HepG2 (cell line): ENCODE results near the gene NFATC1. TPM values are rescaled to one million over a fixed set of nuclear protein-coding genes. Genes with fewer than 3 reads are reported as not detected.

Source experiments
- ATAC-seq: fragments of 200-7000 bp; cut with Tn5 transposase; 3 replicates; pipeline ENCODE4 v1.9.1; 2020; ENCODE audit warnings: mild to moderate bottlenecking, moderate library complexity
- BruUV-seq: library from RNA; stranded (reverse); fragments of 400-500 nt; replicated peaks from 2 replicates; lab custom pipeline; 2021; lab: Mats Ljungman, UMichigan
- CTCF ChIA-PET: fragments of 300-600 bp; formaldehyde crosslinking; extraction: SDS; loops from one replicate; lab custom pipeline; 2021; ENCODE audit warnings: low total read pairs, inconsistent platforms, low intra/inter-chr PET ratio; lab: Yijun Ruan, JAX
- POLR2A ChIA-PET: fragments of 350-600 bp; sonication (Branson Sonifier 250); formaldehyde crosslinking; loops from one replicate; lab custom pipeline; 2020; ENCODE audit warnings: antibody characterized with exemption, inconsistent platforms; lab: Yijun Ruan, JAX
- DNase-seq: peaks from one replicate; pipeline ENCODE4 v3.0.0-alpha.2; 2015; ENCODE audit warnings: low spot score
- FAIRE-seq: peaks from 3 replicates; lab custom pipeline; 2011; peaks lifted over from hg19 to GRCh38; lab: Jason Lieb, UNC
- H2AFZ ChIP-seq: one replicate; pipeline ENCODE4 v1.6.1; 2011; ENCODE audit warnings: low read length, inconsistent platforms
- H3K27ac ChIP-seq: fragments of 300-600 bp; 3 replicates; pipeline ENCODE4 v1.8.0; 2011; ENCODE audit warnings: mixed run types, mild to moderate bottlenecking, mixed read lengths, low read length, inconsistent platforms; ENCODE audit not compliant: insufficient read depth; ENCODE audit errors: extremely low read length
- H3K27me3 ChIP-seq, 2 experiments: fragments of 200-600 bp in 1 of 2; 2 replicates in 1 of 2; 3 replicates in 1 of 2; pipeline versions ENCODE4 v1.6.0 to v1.8.0; 2011; ENCODE audit warnings: low read length in 2 of 2, mild to moderate bottlenecking in 2 of 2, moderate library complexity in 2 of 2, inconsistent platforms in 1 of 2; ENCODE audit not compliant: insufficient read depth in 2 of 2, control insufficient read depth in 1 of 2
- H3K36me3 ChIP-seq, 2 experiments: fragments of 200-600 bp in 1 of 2; replicated peaks in 1 of 2; 2 replicates in 1 of 2; 3 replicates in 1 of 2; pipeline versions ENCODE4 v1.5.1 to v1.8.0; 2011; ENCODE audit warnings: low read length in 2 of 2, inconsistent platforms in 1 of 2; ENCODE audit not compliant: insufficient read depth in 2 of 2, control insufficient read depth in 1 of 2
- H3K4me1 ChIP-seq: 2 replicates; pipeline ENCODE4 v1.5.1; 2012; ENCODE audit warnings: low read length, inconsistent platforms; ENCODE audit not compliant: insufficient read depth
- H3K4me2 ChIP-seq: 2 replicates; pipeline ENCODE4 v1.6.0; 2011; ENCODE audit warnings: low read depth, low read length, inconsistent platforms
- H3K4me3 ChIP-seq, 3 experiments: fragments of 200-600 bp in 1 of 3; sonication (generic), shearing (Covaris generic) in 1 of 3; replicated peaks in 1 of 3; 2 replicates each; pipeline ENCODE4 v1.5.1; 2011 to 2016; ENCODE audit warnings: low read length in 3 of 3, inconsistent platforms in 2 of 3, low read depth in 2 of 3, mild to moderate bottlenecking in 2 of 3, control low read depth in 1 of 3, mixed read lengths in 1 of 3; ENCODE audit not compliant: insufficient read depth in 1 of 3
- H3K79me2 ChIP-seq: one replicate; pipeline ENCODE4 v1.6.1; 2011; ENCODE audit warnings: low read length, inconsistent platforms; ENCODE audit not compliant: insufficient read depth
- H3K9ac ChIP-seq: 2 replicates; pipeline ENCODE4 v1.6.0; 2011; ENCODE audit warnings: mild to moderate bottlenecking, low read depth, low read length, inconsistent platforms; ENCODE audit not compliant: insufficient read depth
- H3K9me3 ChIP-seq: 2 replicates; pipeline ENCODE4 v1.5.1; 2012; ENCODE audit warnings: mild to moderate bottlenecking, low read length
- H4K20me1 ChIP-seq: 2 replicates; pipeline ENCODE4 v1.6.0; 2011; ENCODE audit warnings: inconsistent platforms, mild to moderate bottlenecking, low read length, moderate library complexity; ENCODE audit not compliant: insufficient read depth
- CC2D1A ChIP-seq: sonication (generic); formaldehyde crosslinking; IDR thresholded peaks from 2 replicates; pipeline ENCODE4 v1.8.1; 2023; ENCODE audit warnings: mild to moderate bottlenecking, missing genetic modification reagents
- ZBTB25 ChIP-seq: IDR thresholded peaks from 2 replicates; pipeline ENCODE4 v1.6.1; 2018; ENCODE audit warnings: missing genetic modification reagents
- ZNF20 ChIP-seq: sonication (generic); formaldehyde crosslinking; IDR thresholded peaks from 2 replicates; pipeline ENCODE4 v1.4.0; 2020; ENCODE audit warnings: mild to moderate bottlenecking, moderate library complexity, missing genetic modification reagents
- ZNF317 ChIP-seq: sonication (generic); formaldehyde crosslinking; IDR thresholded peaks from 2 replicates; pipeline ENCODE4 v1.5.0; 2020; ENCODE audit warnings: mild to moderate bottlenecking, missing genetic modification reagents
- ZNF792 ChIP-seq: IDR thresholded peaks from 2 replicates; pipeline ENCODE4 v1.6.1; 2016
- ZNF83 ChIP-seq: sonication (generic); formaldehyde crosslinking; IDR thresholded peaks from 2 replicates; pipeline ENCODE4 v1.4.0; 2020; ENCODE audit warnings: missing genetic modification reagents, mild to moderate bottlenecking, borderline replicate concordance
- WGBS: methylation state at CpG from one replicate; pipeline ENCODE4 v1.1.6; 2017; ENCODE audit warnings: low lambda C conversion rate; 5-methylcytosine and 5-hydroxymethylcytosine counted together
- in situ Hi-C: cut with HindIII; loops from 2 replicates; pipeline ENCODE4 v1.10.0; 2017; ENCODE audit warnings: low pct_unique_long_range_greater_than_20kb; ENCODE audit not compliant: extremely low pct_ligation_motif_present
- intact Hi-C: fragments of 100-400 bp; cut with micrococcal nuclease; formaldehyde crosslinking; loops from one replicate; pipeline ENCODE4 v1.10.0; 2022; ENCODE audit not compliant: unreplicated experiment
- polyA plus RNA-seq, 8 experiments: library from polyadenylated mRNA; depleted of rRNA in 3 of 8; stranded (reverse) in 7 of 8; unstranded in 1 of 8; fragments of >200 nt; fragmentation: Illumina TruSeq in 4 of 8; extraction: Trizol in 4 of 8; gene quantifications; 2 replicates each; pipeline versions ENCODE4 v1.2.1 to v1.2.3, GENCODE V29; 2011 to 2016; ENCODE audit warnings: low read depth in 4 of 8, missing spikeins in 1 of 8, mixed read lengths in 1 of 8; ENCODE audit not compliant: insufficient read depth in 1 of 8
- total RNA-seq, 5 experiments: library from RNA; depleted of rRNA; stranded (reverse); fragments of >200 nt; fragmentation: Illumina TruSeq; extraction: Trizol; gene quantifications; 2 replicates each; pipeline ENCODE4 v1.2.3, GENCODE V29; 2016; ENCODE audit warnings: low read depth in 1 of 5
- TF ChIP-seq, protein P1 (sequence below): sonication (generic); formaldehyde crosslinking; IDR thresholded peaks from 2 replicates; pipeline ENCODE4 v1.5.0; 2020; ENCODE audit warnings: mild to moderate bottlenecking, missing genetic modification reagents, borderline replicate concordance
- TF ChIP-seq, protein P2 (sequence below): sonication (generic); formaldehyde crosslinking; IDR thresholded peaks from 2 replicates; pipeline ENCODE4 v1.5.1; 2020; ENCODE audit warnings: mild to moderate bottlenecking, missing genetic modification reagents, borderline replicate concordance

Gene NFATC1
- total and polyA plus RNA-seq, 2 of the 13 experiments (the other 11 are each of a cell fraction or from before 2014, with no cell fraction given) = not detected

DNA sequence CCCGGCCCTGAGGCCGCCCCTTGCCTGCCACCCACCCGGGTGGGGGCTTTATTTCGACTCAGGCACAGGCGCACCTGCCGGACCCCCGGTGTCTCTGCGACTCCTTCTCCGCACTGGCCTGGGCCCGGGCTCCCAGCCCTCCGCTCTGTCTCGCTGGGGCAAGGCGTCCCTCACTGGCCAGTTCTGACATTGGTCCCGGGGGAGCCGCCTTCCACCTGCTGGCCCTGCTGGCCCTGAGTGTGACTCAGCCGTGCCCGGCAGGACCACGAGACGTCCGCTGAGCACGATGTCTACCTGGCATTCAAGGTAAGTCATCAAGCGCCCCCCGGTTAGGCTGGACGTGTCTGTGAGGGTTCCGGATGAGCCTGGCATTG is 152.3 kb downstream of the NFATC1 start:
- Histone ChIP-seq H3K9ac (no peak overlapping the region), H3K4me3 (no peak overlapping the region), H3K79me2 (no peaks in the 10 kb centered on the region), H3K27me3 (peaks cover 11 to 72% of the 10 kb centered on the region in 2 experiments), H3K4me1 (no peaks in the 10 kb centered on the region), H3K4me2 (no peak overlapping the region), H2AFZ (no peak overlapping the region), H3K27ac (no peak overlapping the region), H3K9me3 (no peaks in the 10 kb centered on the region), H4K20me1 (no peaks in the 10 kb centered on the region), H3K36me3 (no peaks in the 10 kb centered on the region)
- WGBS = 66% methylated on average over 14 of the region's 25 CpGs
- ChIA-PET POLR2A (no interaction called here), CTCF (no interaction called here)
- intact Hi-C loops = no loop called here
- in situ Hi-C loops = no loop called here
- DNase-seq (no peak), FAIRE-seq (no peak), ATAC-seq (no peak)
- TF ChIP-seq ZNF83 (no peak), ZBTB25 (no peak), CC2D1A (CRISPR knock-in tag) (no peak), ZNF20 (no peak), ZNF317 (CRISPR knock-in tag) (no peak), ZNF792 (CRISPR knock-in tag) (no peak)
- TF ChIP-seq, protein P1, sequence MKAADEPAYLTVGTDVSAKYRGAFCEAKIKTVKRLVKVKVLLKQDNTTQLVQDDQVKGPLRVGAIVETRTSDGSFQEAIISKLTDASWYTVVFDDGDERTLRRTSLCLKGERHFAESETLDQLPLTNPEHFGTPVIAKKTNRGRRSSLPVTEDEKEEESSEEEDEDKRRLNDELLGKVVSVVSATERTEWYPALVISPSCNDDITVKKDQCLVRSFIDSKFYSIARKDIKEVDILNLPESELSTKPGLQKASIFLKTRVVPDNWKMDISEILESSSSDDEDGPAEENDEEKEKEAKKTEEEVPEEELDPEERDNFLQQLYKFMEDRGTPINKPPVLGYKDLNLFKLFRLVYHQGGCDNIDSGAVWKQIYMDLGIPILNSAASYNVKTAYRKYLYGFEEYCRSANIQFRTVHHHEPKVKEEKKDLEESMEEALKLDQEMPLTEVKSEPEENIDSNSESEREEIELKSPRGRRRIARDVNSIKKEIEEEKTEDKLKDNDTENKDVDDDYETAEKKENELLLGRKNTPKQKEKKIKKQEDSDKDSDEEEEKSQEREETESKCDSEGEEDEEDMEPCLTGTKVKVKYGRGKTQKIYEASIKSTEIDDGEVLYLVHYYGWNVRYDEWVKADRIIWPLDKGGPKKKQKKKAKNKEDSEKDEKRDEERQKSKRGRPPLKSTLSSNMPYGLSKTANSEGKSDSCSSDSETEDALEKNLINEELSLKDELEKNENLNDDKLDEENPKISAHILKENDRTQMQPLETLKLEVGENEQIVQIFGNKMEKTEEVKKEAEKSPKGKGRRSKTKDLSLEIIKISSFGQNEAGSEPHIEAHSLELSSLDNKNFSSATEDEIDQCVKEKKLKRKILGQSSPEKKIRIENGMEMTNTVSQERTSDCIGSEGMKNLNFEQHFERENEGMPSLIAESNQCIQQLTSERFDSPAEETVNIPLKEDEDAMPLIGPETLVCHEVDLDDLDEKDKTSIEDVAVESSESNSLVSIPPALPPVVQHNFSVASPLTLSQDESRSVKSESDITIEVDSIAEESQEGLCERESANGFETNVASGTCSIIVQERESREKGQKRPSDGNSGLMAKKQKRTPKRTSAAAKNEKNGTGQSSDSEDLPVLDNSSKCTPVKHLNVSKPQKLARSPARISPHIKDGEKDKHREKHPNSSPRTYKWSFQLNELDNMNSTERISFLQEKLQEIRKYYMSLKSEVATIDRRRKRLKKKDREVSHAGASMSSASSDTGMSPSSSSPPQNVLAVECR (CRISPR knock-in tag) = no peak
- TF ChIP-seq, protein P2, sequence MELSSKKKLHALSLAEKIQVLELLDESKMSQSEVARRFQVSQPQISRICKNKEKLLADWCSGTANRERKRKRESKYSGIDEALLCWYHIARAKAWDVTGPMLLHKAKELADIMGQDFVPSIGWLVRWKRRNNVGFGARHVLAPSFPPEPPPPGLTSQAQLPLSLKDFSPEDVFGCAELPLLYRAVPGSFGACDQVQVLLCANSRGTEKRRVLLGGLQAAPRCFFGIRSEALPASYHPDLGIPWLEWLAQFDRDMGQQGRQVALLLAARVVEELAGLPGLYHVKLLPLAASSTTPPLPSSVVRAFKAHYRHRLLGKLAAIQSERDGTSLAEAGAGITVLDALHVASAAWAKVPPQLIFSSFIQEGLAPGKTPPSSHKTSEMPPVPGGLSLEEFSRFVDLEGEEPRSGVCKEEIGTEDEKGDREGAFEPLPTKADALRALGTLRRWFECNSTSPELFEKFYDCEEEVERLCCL (CRISPR knock-in tag) = no peak
- BruUV-seq = no TSS peak
